T-helper 1 cell treated with Interleukin-12 subunit alpha and Interleukin-12 subunit beta and Interleukin-4 antibody, amounts not matched to agents 30 μg/mL and 1 μg/mL, for 36 hours (primary cell): Measurements from ENCODE around the gene CMTM4.
"Not testable (repeated sequence)": the region's sequence is repeated elsewhere in the genome, so short reads cannot be mapped to it uniquely, and the experiment has no call there.

Experiments
- H3K27ac Mint-ChIP-seq: one replicate; pipeline ENCODE4 v1.8.0; 2021; ENCODE audit warnings: mild to moderate bottlenecking, mixed read lengths
- H3K27me3 Mint-ChIP-seq: one replicate; pipeline ENCODE4 v1.8.0; 2021; ENCODE audit warnings: low read depth, mixed read lengths
- H3K36me3 Mint-ChIP-seq: one replicate; pipeline ENCODE4 v1.8.0; 2021; ENCODE audit warnings: low read depth, mixed read lengths
- H3K4me1 Mint-ChIP-seq: one replicate; pipeline ENCODE4 v1.8.0; 2021; ENCODE audit warnings: low read depth, mixed read lengths
- H3K4me3 Mint-ChIP-seq: one replicate; pipeline ENCODE4 v1.8.0; 2021; ENCODE audit warnings: mild to moderate bottlenecking, moderate library complexity, mixed read lengths
- H3K9me3 Mint-ChIP-seq: one replicate; pipeline ENCODE4 v1.8.0; 2021; ENCODE audit warnings: mixed read lengths

Gene CMTM4

DNA sequence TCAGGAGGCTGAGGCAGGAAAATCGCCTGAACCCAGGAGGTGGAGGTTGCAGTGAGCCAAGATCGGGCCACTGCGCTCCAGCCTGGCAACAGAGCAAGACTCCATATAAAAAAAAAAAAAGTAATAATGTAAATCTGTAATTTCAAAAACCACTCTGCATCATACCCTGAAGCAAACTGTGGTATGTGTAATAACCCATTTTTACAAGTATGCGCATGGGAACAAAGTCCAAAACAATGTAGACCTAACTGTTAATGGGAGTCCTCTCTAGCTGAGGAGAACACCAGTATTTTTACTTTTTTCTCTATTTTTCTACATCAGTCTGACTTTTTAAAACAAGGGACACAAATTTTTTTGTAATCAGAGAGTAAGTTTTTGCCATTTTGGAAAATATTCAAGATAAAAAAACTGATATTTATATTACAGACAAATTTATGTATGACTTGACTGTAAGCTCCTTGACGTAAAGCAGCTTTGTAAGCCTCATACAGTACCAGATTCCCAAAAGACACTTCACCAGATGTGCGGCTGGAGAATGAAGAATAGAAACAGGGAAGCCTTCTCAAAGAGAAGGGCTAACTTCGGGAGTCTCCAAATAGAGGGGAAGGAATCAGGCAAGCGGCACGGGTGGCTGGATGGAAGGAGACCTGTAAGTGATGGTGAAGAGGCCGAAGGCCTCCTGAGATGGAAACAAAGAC, 25.7 kb downstream of the CMTM4 start:
- Mint-ChIP-seq H3K36me3 (no peaks in the 10 kb centered on the region), H3K4me3 (no peak overlapping the region), H3K4me1 (no peaks in the 10 kb centered on the region), H3K27me3 (no peaks in the 10 kb centered on the region), H3K27ac (no peak overlapping the region), H3K9me3 (no peaks in the 10 kb centered on the region)

DNA sequence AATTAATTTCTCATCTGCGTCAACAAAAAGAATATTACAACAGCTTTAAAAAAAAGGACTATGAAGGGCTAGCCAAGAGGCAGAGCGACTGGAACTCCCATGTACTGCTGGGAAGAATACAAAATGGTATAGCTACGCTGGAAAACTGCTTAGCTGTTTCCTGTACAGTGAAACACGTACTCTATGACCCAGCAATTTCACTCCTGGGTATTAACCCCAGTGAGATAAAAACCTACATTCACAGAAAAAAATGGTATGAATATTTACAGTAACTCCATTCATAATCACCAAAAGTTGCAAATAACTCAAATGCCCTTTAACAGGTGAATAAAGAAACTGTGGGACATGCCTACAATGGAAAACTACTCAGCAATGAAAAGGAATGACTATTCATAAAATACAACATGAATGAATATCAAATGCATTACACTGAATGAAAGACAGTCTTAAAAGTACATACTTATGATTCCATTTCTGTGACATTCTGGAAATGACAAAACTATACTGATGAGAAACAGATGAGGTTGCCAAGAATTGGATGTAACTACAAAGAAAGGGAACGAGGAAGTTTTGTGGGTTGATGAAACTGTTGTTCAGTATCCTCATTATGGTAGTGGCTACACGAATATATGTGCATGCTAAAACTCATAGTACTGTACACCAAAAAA, 27.6 kb downstream of the CMTM4 start:
- no peak overlapping the region for H3K27ac Mint-ChIP-seq
- H3K27me3 Mint-ChIP-seq: no peaks in the 10 kb centered on the region
- no peaks in the 10 kb centered on the region for H3K4me1 Mint-ChIP-seq
- H3K9me3 Mint-ChIP-seq: no peaks in the 10 kb centered on the region
- no peak overlapping the region for H3K4me3 Mint-ChIP-seq
- H3K36me3 Mint-ChIP-seq: no peaks in the 10 kb centered on the region

DNA sequence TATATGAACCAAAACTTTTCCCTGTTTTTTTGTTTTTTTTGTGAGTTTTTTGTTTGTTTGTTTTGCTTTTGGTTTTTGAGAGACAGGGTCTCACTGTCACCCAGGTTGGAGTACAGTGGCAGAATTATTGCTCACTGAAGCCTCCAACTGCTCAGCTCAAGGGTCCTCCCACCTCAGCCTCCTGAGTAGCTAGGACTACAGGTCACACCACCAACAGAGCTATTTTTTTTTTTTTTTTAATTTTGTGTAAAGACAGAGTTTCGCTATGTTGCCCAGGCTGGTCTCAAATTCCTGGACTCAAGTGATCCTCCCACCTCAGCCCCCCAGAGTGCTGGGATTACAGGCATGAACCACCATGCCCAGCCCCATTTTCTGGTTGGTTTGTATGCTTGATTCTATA, 28.6 kb downstream of the CMTM4 start:
- no peaks in the 10 kb centered on the region for H3K9me3 Mint-ChIP-seq
- no peaks in the 10 kb centered on the region for H3K4me1 Mint-ChIP-seq

DNA sequence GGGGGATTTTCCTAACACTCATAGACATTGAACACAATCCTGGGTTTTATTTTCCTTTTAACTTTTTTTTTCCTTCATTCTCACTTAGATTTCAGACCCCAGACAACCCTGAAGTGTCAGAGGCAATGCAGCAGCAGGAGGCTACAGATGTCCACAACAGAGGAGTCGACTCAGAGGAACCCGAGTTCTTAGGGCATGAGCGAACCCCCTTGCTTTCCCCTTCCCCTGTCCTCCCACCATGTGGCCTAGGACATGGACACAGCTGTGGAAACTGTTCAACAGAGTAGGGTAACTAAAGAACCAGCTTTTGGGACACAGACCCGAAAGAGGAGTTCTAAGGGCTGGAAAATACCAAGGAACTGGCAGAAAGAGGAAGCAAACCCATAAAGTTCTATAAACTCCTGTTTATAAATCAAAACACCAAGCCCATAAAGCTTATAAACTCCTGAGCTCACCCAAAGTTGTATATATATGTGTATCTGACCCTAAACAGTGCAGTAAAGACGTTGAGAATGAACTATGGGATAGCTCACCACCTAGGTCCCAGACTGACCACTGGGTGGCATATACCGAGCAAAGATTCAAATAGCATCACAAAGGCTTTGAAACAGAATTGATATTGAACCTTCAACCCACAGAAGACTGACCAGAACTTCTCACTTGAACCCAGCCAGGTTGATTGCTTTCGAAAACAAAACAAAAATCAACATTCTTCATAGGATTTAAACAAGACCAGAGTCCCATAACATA, 33.9 kb downstream of the CMTM4 start:
- H3K36me3 Mint-ChIP-seq: no peaks in the 10 kb centered on the region
- peaks cover 11% of the 10 kb centered on the region for H3K27me3 Mint-ChIP-seq
- H3K4me3 Mint-ChIP-seq: no peak overlapping the region
- H3K4me1 Mint-ChIP-seq: no peaks in the 10 kb centered on the region
- no peaks in the 10 kb centered on the region for H3K9me3 Mint-ChIP-seq
- no peak overlapping the region for H3K27ac Mint-ChIP-seq

More for the DNA sequence above, 28.6 kb downstream of the CMTM4 start:
- Mint-ChIP-seq H3K27ac (no peak overlapping the region), H3K27me3 (no peaks in the 10 kb centered on the region), H3K36me3 (no peaks in the 10 kb centered on the region), H3K4me3 (no peak overlapping the region)

DNA sequence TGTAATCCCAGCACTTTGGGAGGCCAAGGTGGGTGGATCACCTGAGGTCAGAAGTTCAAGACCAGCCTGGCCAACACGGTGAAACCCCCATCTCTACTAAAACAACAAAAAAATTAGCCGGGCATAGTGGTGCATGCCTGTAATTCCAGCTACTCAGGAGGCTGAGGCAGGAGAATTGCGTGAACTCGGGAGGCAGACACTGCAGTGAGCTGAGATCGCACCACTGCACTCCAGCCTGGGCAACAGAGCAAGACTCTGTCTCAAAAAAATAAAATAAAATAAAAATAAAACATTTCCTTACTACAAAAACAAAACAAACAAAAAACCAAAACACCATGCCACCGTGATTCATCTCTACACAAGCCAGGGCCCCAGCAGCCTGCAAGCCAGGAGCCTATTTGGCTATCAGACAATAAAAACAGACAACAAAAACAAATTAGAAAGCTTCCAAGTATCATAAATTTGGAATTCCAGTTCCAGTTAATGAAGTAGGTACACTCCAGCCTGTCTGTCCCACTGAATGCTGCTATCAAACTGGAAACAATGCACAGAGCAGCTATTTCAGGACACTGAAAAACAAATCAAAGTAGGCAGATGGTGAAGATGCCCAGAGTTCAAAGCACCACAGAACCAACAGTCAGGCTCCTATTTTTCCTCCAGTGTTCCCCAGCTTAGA, 34.7 kb downstream of the CMTM4 start:
- peaks cover 11% of the 10 kb centered on the region for H3K27me3 Mint-ChIP-seq

DNA sequence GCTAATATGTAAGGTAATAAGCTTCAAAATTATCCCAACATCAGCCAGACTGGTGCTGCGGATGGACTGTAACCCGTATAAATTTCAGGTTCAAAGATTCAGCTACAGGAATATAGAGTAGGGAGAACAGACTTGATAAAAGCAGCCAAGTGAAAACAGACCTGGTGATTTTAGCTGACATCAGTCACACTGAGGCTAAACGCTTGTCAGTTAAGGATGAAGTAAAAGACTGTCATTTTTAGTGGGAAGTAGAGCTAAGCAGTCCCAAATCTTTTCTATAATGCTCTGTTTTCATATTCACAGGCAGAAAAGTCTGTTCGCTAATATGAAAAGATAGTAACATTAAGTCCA, 35.4 kb downstream of the CMTM4 start:
- Mint-ChIP-seq H3K36me3 (no peaks in the 10 kb centered on the region), H3K27ac (no peak overlapping the region), H3K4me3 (no peak overlapping the region), H3K9me3 (no peaks in the 10 kb centered on the region), H3K27me3 (peaks cover 17% of the 10 kb centered on the region), H3K4me1 (no peaks in the 10 kb centered on the region)

More for the DNA sequence above, 34.7 kb downstream of the CMTM4 start:
- not testable (repeated sequence) for H3K27ac Mint-ChIP-seq, H3K36me3 Mint-ChIP-seq, H3K4me1 Mint-ChIP-seq, H3K9me3 Mint-ChIP-seq, H3K4me3 Mint-ChIP-seq

DNA sequence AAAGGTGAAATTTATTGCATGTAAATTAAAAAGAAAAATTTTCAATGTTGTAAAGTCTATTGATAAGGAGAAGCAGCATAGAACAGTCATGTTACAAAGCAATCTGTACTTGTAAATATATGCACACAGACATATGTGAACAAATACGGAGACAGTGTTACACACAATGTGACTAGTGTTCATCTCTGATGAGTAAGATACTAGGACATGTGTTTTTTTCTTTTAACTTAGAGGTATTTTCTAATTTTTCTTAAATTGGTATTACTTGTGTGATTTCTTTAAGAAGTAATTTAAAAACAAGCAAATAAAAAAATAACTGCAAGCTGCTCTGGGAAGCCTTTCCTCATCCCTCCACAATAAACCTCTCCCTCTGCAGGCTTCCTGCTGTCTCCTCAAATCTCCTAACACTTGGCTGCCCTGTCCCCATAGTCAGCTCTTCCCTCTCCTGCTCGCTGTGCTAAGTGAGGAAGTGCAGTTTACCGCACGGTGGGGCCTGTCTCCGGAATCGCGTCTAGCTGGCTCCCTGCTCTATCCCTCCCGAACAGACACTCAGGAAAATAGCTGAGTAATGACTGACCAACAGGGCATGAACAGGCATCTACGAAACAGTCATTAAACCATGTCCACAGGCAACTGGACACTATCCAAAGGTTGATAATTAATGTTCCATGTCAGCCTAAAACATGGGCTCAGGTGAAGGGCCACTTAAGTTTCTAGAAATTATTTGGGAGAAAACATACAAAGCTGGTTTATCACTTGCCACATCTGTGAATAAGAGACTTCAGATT, 35.9 kb downstream of the CMTM4 start:
- no peak overlapping the region for H3K4me3 Mint-ChIP-seq
- peaks cover 20% of the 10 kb centered on the region for H3K27me3 Mint-ChIP-seq
- H3K27ac Mint-ChIP-seq: no peak overlapping the region

DNA sequence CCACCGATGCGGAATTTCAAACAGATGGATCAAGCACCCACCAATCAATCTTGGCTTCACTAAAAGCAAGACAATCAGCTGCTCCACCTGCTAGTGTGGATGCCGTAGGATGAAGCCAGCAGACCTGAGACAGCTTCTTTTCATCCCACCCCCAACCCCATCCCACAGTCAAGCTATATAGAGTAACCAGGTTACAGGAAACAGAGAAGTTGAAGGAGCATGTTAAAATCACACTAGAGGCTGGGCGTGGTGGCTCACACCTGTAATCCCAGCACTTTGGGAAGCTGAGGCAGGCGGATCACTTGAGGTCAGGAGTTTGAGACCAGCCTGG, 37.7 kb downstream of the CMTM4 start:
- H3K4me1 Mint-ChIP-seq: no peaks in the 10 kb centered on the region
- H3K9me3 Mint-ChIP-seq: no peaks in the 10 kb centered on the region
- H3K27ac Mint-ChIP-seq: no peak overlapping the region
- no peaks in the 10 kb centered on the region for H3K36me3 Mint-ChIP-seq
- H3K27me3 Mint-ChIP-seq: peaks cover 20% of the 10 kb centered on the region
- no peak overlapping the region for H3K4me3 Mint-ChIP-seq

More for the DNA sequence above, 35.9 kb downstream of the CMTM4 start:
- no peaks in the 10 kb centered on the region for H3K36me3 Mint-ChIP-seq
- no peaks in the 10 kb centered on the region for H3K9me3 Mint-ChIP-seq
- no peaks in the 10 kb centered on the region for H3K4me1 Mint-ChIP-seq

DNA sequence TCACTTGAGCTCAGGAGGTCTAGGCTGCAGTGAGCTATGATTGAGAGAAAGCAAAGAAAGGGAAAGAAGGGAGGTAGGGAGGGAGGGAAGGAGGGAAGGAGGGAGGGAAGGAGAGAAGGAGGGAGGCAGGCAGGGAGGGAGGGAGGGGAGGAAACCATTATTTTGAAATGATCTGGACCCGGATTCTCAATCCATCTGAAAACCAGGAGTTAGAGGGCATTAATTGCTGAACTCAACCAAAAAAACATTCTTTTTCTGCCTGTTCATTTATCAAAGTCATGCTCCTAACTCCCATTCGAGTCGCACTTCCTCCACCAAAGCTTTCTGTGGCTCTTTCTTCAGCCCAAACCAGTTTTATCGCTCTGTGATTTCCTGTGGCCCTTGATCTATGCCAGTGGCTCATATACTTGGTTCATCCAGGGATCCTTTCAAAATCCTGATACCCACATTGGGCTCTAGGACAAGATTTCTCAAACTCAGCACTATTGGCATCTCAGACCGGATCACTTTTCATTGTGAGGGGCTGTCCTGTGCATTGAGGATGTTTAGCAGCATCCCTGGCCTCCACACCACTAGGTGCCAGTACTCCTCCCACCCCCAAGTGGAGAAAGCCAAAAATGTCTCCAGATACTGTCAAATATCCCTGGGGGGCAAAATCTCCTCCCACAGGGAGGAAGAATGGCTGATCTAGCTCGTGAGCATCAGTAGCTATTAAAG, 38.2 kb downstream of the CMTM4 start:
- no peaks in the 10 kb centered on the region for H3K36me3 Mint-ChIP-seq
- no peaks in the 10 kb centered on the region for H3K4me1 Mint-ChIP-seq
- no peak overlapping the region for H3K4me3 Mint-ChIP-seq
- H3K27ac Mint-ChIP-seq: no peak overlapping the region
- H3K9me3 Mint-ChIP-seq: no peaks in the 10 kb centered on the region
- H3K27me3 Mint-ChIP-seq: peaks cover 20% of the 10 kb centered on the region

DNA sequence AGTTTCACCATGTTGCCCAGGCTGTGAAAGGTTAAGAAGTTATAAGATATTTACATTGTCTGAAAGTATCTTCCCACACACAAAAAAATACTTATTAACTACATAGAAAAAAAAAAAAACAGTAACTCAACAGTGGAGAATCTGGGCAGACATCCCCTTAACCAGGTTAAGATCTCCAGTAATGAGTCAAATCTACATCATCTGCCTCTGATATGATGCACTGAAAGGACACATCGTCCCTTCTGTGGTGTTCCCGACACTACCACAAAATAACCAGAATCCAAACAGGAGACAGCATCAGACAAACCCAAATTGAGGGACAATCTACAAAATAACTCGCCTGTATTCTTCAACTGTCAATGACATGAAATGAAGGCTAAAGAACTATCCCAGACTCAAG, 40.0 kb downstream of the CMTM4 start:
- Mint-ChIP-seq H3K27ac (no peak overlapping the region), H3K36me3 (no peaks in the 10 kb centered on the region), H3K4me1 (peaks cover 4% of the 10 kb centered on the region), H3K27me3 (peaks cover 20% of the 10 kb centered on the region), H3K4me3 (no peak overlapping the region), H3K9me3 (no peaks in the 10 kb centered on the region)

DNA sequence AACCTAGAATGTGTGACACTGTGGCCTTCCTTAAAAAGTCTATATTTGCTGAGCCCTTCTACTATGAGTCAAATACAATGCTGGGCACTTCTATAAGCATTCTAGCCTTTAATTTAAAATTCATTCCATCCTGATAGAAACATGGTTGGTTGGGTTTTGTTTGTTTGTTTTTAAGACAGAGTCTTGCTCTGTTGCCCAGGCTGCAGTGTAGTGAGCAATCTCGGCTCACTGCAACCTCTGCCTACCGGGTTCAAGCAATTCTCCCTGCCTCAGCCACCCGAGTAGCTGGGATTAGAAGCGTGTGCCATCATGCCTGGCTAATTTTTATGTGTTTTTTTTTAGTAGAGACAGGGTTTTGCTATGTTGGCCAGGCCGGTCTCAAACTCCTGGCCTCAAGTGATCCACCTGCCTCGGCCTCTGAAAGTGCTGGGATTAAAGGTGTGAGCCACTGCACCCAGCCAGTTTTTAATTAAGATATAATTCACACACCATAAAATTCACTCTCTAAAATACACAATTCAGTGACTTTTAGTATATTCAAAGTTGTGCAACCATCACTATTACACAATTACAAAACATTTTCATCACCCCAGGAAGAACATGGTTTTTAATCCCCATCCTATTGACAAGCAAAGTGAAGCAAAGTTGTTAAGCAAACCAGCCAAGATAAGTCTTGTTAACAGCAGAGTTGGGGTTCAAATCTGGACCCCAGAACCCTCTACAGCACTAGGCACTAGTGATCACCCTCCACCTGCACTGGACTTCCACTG, 42.8 kb downstream of the CMTM4 start:
- Mint-ChIP-seq H3K27ac (no peak overlapping the region), H3K9me3 (no peaks in the 10 kb centered on the region), H3K27me3 (peaks cover 19% of the 10 kb centered on the region), H3K4me1 (peaks cover 14% of the 10 kb centered on the region), H3K4me3 (no peak overlapping the region), H3K36me3 (no peaks in the 10 kb centered on the region)

DNA sequence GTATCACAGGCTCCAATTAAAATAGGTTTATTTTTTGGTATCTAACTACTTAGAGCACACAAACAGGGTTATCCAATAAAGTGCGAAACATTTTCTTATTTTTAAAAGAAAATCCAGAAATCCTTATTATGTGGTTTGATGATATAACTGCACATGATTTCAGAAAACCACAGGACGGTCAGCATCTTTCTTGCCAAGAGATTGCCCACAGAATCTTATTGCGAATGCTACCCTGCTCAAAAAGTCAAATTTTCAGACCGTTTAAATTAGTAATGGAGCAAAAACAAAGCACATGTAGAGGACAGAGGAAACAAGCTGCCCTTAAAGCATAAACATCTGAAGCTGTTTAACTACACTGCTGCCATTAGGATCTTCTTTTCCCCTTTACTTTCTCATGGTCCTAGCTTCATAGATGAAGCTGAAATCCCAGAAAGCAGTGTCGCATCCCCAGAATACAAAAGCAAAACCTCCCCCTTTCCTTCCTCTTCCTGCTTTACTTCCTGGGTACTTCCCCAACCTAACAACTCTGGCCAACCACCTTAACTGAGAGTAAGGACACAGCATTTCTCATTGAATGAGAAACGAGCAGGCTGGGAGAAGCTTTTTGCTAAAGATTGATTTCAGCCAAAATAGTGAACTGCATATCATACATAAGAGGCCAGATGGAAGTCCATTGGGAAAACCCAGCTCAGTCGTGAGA, 43.7 kb downstream of the CMTM4 start:
- Mint-ChIP-seq H3K4me3 (no peak overlapping the region), H3K27ac (no peak overlapping the region), H3K9me3 (no peaks in the 10 kb centered on the region), H3K4me1 (peaks cover 14% of the 10 kb centered on the region), H3K36me3 (no peaks in the 10 kb centered on the region), H3K27me3 (peaks cover 15% of the 10 kb centered on the region)

DNA sequence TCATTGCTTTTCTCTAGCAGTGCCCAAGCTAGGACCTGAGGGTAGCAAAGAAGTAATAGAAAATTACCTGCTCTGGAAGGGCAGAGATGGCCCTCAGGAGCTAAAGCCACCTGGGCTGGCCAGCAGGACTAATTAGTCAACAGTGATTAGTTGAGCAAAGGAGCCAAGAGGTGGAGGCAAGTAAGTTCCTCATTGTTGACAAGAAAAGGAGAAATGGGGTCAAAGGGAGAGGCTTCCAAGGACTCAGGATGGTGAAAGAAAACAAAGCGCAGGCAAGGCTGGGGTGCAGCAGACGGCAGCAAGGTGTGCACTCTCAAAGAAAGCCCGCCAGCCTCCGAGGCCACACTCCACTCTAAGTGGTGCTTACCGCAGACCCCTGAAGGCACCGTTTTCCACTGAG, 44.6 kb downstream of the CMTM4 start:
- Mint-ChIP-seq H3K9me3 (no peaks in the 10 kb centered on the region), H3K27me3 (peaks cover 15% of the 10 kb centered on the region), H3K27ac (no peak overlapping the region), H3K4me1 (peaks cover 14% of the 10 kb centered on the region), H3K36me3 (no peaks in the 10 kb centered on the region), H3K4me3 (no peak overlapping the region)
